Prostate gland (tissue), 2 donors: ENCODE measurements around the gene KLK15. TPM values are rescaled to one million over a fixed set of nuclear protein-coding genes. Genes with fewer than 3 reads are reported as not detected.
A peak's percentile ranks its signal among the peaks of the same experiment; 100 is the strongest.

Source experiments
- DNase-seq: peaks from one replicate; pipeline ENCODE4 v3.0.0-alpha.2; 2019; ENCODE audit warnings: low spot score
- H3K27ac ChIP-seq, 2 donors: fragments of 200-600 bp; sonication (generic); 2 replicates each; pipeline ENCODE4 v1.5.1; 2017 to 2019
- H3K27me3 ChIP-seq: fragments of 200-600 bp; sonication (generic); replicated peaks from 2 replicates; pipeline ENCODE4 v1.5.1; 2019; ENCODE audit not compliant: insufficient read depth
- H3K36me3 ChIP-seq, 2 donors: fragments of 200-600 bp; sonication (generic); 1 replicate in 1 of 2; 2 replicates in 1 of 2; pipeline versions ENCODE4 v1.5.1 to v1.8.1; 2017 to 2019
- H3K4me1 ChIP-seq: fragments of 200-600 bp; sonication (generic); replicated peaks from 2 replicates; pipeline ENCODE4 v1.5.1; 2019
- H3K4me3 ChIP-seq, 2 donors: fragments of 200-600 bp; sonication (generic); 2 replicates each; pipeline ENCODE4 v1.5.1; 2017 to 2019
- H3K9me3 ChIP-seq: fragments of 200-600 bp; sonication (generic); 2 replicates; pipeline ENCODE4 v1.5.1; 2017
- POLR2A ChIP-seq: fragments of 450-650 bp; IDR thresholded peaks from one replicate; pipeline ENCODE4 v1.6.1; 2016; ENCODE audit warnings: antibody characterized with exemption, mild to moderate bottlenecking
- POLR2AphosphoS5 ChIP-seq: sonication (generic); formaldehyde crosslinking; IDR thresholded peaks from one replicate; pipeline ENCODE4 v1.6.1; 2017; ENCODE audit warnings: antibody characterized with exemption
- WGBS: methylation state at CpG from one replicate; pipeline ENCODE4 v1.1.5; 2018; 5-methylcytosine and 5-hydroxymethylcytosine counted together
- intact Hi-C: fragments of 100-400 bp; cut with DNase I; formaldehyde crosslinking; loops from one replicate; pipeline ENCODE4 v1.14.2; 2022
- total RNA-seq, 2 donors: library from RNA; depleted of rRNA; stranded (reverse); fragments of >200 nt; gene quantifications; one replicate each; pipeline ENCODE4 v1.1.0, GENCODE V29; 2016
- TF ChIP-seq, protein P1 (sequence below), 4 experiments: fragments of 200-600 bp in 2 of 4; fragments of 450-650 bp in 2 of 4; sonication (generic) in 2 of 4; IDR thresholded peaks; 1 replicate in 3 of 4; 2 replicates in 1 of 4; pipeline ENCODE4 v1.5.1; 2016 to 2019; ENCODE audit warnings: antibody characterized with exemption in 4 of 4, mild to moderate bottlenecking in 2 of 4, moderate library complexity in 2 of 4

KLK15 gene
- total RNA-seq, 2 donors from 2014 or later, result 4.0 to 8.5 TPM

DNA sequence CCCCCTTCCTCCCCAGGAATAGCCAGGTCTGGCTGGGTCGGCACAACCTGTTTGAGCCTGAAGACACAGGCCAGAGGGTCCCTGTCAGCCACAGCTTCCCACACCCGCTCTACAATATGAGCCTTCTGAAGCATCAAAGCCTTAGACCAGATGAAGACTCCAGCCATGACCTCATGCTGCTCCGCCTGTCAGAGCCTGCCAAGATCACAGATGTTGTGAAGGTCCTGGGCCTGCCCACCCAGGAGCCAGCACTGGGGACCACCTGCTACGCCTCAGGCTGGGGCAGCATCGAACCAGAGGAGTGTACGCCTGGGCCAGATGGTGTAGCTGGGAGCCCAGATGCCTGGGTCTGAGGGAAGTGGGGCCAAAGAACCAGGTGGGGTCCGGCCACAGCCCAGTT, 43.1 kb upstream of the KLK15 start:
- Histone ChIP-seq H3K4me1 (no peaks in the 10 kb centered on the region), H3K36me3 (no peaks in the 10 kb centered on the region), H3K27me3 (no peaks in the 10 kb centered on the region), H3K27ac (peak overlapping the region; percentile 97 to 99), H3K9me3 (no peaks in the 10 kb centered on the region), H3K4me3 (peak overlapping the region; percentile 42 to 58)
- WGBS, result 63% methylated on average over 7 of the region's 7 CpGs
- intact Hi-C loops, result no loop called here
- TF ChIP-seq POLR2A (no peak), POLR2AphosphoS5 (no peak)
- TF ChIP-seq, protein P1, sequence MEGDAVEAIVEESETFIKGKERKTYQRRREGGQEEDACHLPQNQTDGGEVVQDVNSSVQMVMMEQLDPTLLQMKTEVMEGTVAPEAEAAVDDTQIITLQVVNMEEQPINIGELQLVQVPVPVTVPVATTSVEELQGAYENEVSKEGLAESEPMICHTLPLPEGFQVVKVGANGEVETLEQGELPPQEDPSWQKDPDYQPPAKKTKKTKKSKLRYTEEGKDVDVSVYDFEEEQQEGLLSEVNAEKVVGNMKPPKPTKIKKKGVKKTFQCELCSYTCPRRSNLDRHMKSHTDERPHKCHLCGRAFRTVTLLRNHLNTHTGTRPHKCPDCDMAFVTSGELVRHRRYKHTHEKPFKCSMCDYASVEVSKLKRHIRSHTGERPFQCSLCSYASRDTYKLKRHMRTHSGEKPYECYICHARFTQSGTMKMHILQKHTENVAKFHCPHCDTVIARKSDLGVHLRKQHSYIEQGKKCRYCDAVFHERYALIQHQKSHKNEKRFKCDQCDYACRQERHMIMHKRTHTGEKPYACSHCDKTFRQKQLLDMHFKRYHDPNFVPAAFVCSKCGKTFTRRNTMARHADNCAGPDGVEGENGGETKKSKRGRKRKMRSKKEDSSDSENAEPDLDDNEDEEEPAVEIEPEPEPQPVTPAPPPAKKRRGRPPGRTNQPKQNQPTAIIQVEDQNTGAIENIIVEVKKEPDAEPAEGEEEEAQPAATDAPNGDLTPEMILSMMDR (IDR thresholded peaks at IDR 0.05), result no peak
- no peak for DNase-seq

DNA sequence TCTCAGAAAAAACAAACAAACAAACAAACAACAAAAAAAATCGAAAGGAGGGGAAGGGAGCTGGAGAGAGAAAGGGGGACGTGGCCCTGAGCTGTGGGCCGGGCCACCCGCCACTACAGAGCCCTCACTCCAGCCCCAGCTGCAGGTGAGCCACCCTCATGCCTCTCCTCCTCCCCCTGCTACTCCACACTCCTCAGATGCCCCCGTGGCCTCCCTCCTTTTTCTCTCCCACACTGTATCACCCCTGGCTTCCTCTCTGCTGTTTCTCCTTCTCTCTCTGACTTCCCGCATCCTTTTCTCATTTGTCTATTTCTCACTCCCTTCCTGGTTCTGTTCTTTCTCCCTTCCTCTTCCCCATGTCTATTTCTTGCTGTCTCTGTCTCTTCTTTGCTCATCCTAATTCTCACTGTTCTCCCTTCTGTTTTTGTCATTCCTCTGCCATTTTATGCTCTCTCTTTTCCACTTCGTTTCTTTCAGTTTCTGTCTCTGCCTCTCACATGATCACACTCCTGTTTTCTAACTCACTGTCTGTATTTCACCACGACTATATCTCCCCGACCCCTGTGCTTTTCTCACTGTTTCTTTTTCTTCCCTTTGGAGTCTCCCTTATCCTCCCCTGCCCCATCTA, 42.5 kb upstream of the KLK15 start:
- peak overlapping the region; percentile 97 to 99 for H3K27ac ChIP-seq
- H3K9me3 ChIP-seq, result no peaks in the 10 kb centered on the region
- H3K27me3 ChIP-seq, result no peaks in the 10 kb centered on the region
- intact Hi-C loops, result no loop called here
- 38% methylated on average over 9 of the region's 9 CpGs for WGBS
- peak overlapping the region; percentile 42 to 58 for H3K4me3 ChIP-seq
- no peak for DNase-seq
- TF ChIP-seq, protein P1 (IDR thresholded peaks at IDR 0.05), result no peak
- TF ChIP-seq POLR2AphosphoS5 (peak; percentile 4), POLR2A (no peak)
- no peaks in the 10 kb centered on the region for H3K4me1 ChIP-seq
- H3K36me3 ChIP-seq, result no peaks in the 10 kb centered on the region

DNA sequence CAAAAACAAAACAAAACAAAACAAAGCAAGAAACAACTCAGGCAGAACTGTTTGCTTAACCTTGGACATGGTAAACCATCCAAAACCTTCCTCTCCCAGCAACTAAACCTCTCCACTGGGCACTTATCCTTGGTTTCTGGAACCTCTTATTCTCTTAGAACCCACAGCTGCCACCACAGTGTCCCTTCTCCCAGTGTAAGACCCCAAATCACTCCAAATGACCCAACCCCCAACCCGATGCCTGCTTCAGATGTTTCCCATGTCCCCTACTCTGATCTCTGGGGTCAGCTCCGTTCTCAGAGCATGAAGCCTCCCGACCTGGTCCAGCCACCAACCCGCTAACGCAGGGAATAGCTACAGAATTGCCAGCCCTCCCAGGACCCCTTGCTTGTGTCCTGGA, 40.8 kb upstream of the KLK15 start:
- intact Hi-C loops, result no loop called here
- H3K4me1 ChIP-seq, result peaks cover 8% of the 10 kb centered on the region

DNA sequence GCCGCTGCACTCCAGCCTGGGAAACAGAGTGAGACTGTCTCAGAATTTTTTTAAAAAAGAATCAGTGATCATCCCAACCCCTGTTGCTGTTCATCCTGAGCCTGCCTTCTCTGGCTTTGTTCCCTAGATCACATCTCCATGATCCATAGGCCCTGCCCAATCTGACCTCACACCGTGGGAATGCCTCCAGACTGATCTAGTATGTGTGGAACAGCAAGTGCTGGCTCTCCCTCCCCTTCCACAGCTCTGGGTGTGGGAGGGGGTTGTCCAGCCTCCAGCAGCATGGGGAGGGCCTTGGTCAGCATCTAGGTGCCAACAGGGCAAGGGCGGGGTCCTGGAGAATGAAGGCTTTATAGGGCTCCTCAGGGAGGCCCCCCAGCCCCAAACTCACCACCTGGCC, 39.7 kb upstream of the KLK15 start, which contains the start of gene KLK2:
KLK2 (plus strand) TSS at position 384 of the 400 bp plus-strand sequence. CDS start 35 bp downstream, outside the sequence.
- intact Hi-C loops, result no loop called here

More for the DNA sequence above, 40.8 kb upstream of the KLK15 start:
- WGBS, result 65% methylated on average over 5 of the region's 5 CpGs
- Histone ChIP-seq H3K27ac (peak overlapping the region; percentile 97 to 99), H3K27me3 (no peaks in the 10 kb centered on the region), H3K4me3 (peak overlapping the region; percentile 42 to 58), H3K9me3 (no peaks in the 10 kb centered on the region), H3K36me3 (no peaks in the 10 kb centered on the region)
- no peak for DNase-seq
- TF ChIP-seq POLR2AphosphoS5, result no peak
- TF ChIP-seq, protein P1 (IDR thresholded peaks at IDR 0.05), result no peak
- TF ChIP-seq POLR2A, result no peak

More for the DNA sequence above, 39.7 kb upstream of the KLK15 start, which contains the start of gene KLK2:
- Histone ChIP-seq H3K4me1 (peaks cover 16% of the 10 kb centered on the region), H3K4me3 (peak within 1 kb of the TSS; percentile 42 to 58), H3K36me3 (no peaks in the 10 kb centered on the region), H3K27ac (peak within 1 kb of the TSS; percentile 97 to 99), H3K27me3 (no peaks in the 10 kb centered on the region), H3K9me3 (no peaks in the 10 kb centered on the region)
- TF ChIP-seq, protein P1 (IDR thresholded peaks at IDR 0.05), result no peak
- peak; percentile 96 for TF ChIP-seq POLR2AphosphoS5
- no peak for TF ChIP-seq POLR2A
- 34% methylated on average over 3 of the region's 3 CpGs for WGBS
- peak; percentile 87 for DNase-seq
